Measurements from ENCODE around the gene DPYD.

The DPYD gene

GRCh38 chr1:97599447-97599846, 321.4 kb downstream of the DPYD start:
- DNase-seq = no peak

GRCh38 chr1:97593192-97593591, 327.6 kb downstream of the DPYD start:
- no peak for DNase-seq

- DNase-seq = no peak
Measured at GRCh38 chr1:97588772-97589171, 332.1 kb downstream of the DPYD start.

- DNase-seq = no peak
Measured at GRCh38 chr1:97581614-97582051, 339.2 kb downstream of the DPYD start.

- no peak for DNase-seq
Measured at GRCh38 chr1:97577613-97578012, 343.2 kb downstream of the DPYD start.

- DNase-seq = no peak
Measured at GRCh38 chr1:97573553-97573952, 347.3 kb downstream of the DPYD start.

GRCh38 chr1:97572561-97572960, 348.3 kb downstream of the DPYD start:
- DNase-seq = no peak

GRCh38 chr1:97571760-97572159, 349.1 kb downstream of the DPYD start:
- no peak for DNase-seq

- no peak for DNase-seq
Measured at GRCh38 chr1:97570691-97571090, 350.1 kb downstream of the DPYD start.

GRCh38 chr1:97567000-97567749, 353.7 kb downstream of the DPYD start:
- DNase-seq = no peak

- no peak for DNase-seq
Measured at GRCh38 chr1:97565886-97566285, 354.9 kb downstream of the DPYD start.

- no peak for DNase-seq
Measured at GRCh38 chr1:97563926-97564325, 356.9 kb downstream of the DPYD start.

GRCh38 chr1:97562081-97562480, 358.8 kb downstream of the DPYD start:
- no peak for DNase-seq

- DNase-seq = no peak
Measured at GRCh38 chr1:97560714-97561113, 360.1 kb downstream of the DPYD start.

GRCh38 chr1:97553971-97554370, 366.9 kb downstream of the DPYD start:
- DNase-seq = no peak

- DNase-seq = no peak
Measured at GRCh38 chr1:97551113-97551512, 369.7 kb downstream of the DPYD start.

GRCh38 chr1:97545446-97545845, 375.4 kb downstream of the DPYD start:
- DNase-seq = no peak

GRCh38 chr1:97540346-97540888, 380.4 kb downstream of the DPYD start:
- no peak for DNase-seq

- no peak for DNase-seq
Measured at GRCh38 chr1:97538113-97538512, 382.7 kb downstream of the DPYD start.

GRCh38 chr1:97533358-97533757, 387.5 kb downstream of the DPYD start:
- no peak for DNase-seq

- no peak for DNase-seq
Measured at GRCh38 chr1:97529600-97529999, 391.2 kb downstream of the DPYD start.

- DNase-seq = no peak
Measured at GRCh38 chr1:97524211-97524610, 396.6 kb downstream of the DPYD start.

GRCh38 chr1:97516588-97516987, 404.2 kb downstream of the DPYD start:
- no peak for DNase-seq

GRCh38 chr1:97508653-97509218, 412.1 kb downstream of the DPYD start:
- no peak for DNase-seq

GRCh38 chr1:97507863-97508262, 413.0 kb downstream of the DPYD start:
- DNase-seq = no peak

All from stimulated activated CD4-positive, alpha-beta T cell treated with anti-CD3 and anti-CD28 coated beads, Interleukin-4, amount 100 ng/mL, for 1 hour (primary cell).